HG02642 (cell line): ENCODE measurements around the gene PACS2.
"Not testable (repeated sequence)": the region's sequence is repeated elsewhere in the genome, so short reads cannot be mapped to it uniquely, and the experiment has no call there.

Experiments
- ATAC-seq: cut with Tn5 transposase; IDR thresholded peaks from one replicate; pipeline ENCODE4 v1.9.1; 2021; ENCODE audit warnings: mild to moderate bottlenecking; ENCODE audit not compliant: unreplicated experiment, poor library complexity

PACS2 gene

GRCh38 chr14:105347587-105347968 lies 33.0 kb downstream of the PACS2 start:
- ATAC-seq = no peak

- ATAC-seq = no peak
Measured at GRCh38 chr14:105348169-105348944, 33.8 kb downstream of the PACS2 start.

DNA sequence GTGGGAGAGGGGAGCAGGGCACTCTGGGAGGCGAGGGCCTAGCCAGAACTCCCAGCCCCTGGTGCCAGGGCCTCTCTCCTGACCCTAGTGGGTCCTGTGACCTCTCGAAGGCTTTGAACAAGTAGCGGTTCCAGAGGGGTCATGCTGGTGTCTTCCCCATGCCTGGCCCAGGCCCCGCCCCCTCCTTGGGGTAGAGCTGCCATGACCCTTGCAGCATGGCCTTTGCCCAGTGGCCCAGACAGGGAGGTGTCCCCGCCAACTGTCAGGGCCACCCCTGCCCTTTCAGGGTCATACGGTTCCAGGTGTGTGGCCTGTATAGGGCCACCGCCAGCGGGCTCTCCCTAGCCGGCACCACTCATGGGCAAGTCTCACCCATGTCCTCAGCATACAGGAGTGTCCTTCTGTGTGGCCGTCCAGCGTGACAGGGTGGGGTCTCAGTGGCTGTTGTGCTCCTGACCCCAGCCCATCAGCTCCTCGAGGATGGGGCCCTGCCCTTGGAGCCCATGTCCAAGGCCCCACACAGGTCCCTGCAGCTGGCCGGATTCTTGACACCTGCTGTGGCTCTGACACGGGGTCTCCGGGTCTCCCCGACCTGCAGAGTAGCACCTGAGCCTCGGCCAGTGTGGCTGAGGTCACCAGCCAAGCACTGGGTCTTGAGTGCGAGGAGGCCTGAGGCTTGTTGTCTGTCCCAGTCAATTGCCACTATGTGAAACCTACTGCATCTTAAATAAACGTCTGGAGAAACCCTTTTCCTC lies 34.6 kb downstream of the PACS2 start:
- no peak for ATAC-seq

DNA sequence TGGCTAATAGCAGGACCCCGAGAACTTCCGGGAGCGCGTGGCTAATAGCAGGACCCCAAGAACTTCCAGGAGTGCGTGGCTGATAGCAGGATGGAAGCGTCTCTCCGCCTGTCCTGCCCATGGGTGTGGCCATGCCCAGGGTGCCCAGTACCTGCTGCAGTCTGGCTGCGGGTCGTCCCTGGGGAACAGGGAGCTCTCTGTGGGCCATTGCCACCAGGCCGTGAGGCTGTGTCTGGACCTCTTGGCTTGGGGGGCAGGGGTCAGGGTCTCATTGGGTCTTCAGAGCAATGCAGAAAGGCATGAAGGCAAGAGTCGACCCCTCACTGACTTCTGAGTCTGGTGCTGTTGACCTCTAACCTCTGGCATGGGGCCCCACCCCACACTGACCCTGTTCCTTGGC lies 35.4 kb downstream of the PACS2 start:
- no peak for ATAC-seq

- ATAC-seq = no peak
Measured at GRCh38 chr14:105350450-105351244, 36.1 kb downstream of the PACS2 start.

DNA sequence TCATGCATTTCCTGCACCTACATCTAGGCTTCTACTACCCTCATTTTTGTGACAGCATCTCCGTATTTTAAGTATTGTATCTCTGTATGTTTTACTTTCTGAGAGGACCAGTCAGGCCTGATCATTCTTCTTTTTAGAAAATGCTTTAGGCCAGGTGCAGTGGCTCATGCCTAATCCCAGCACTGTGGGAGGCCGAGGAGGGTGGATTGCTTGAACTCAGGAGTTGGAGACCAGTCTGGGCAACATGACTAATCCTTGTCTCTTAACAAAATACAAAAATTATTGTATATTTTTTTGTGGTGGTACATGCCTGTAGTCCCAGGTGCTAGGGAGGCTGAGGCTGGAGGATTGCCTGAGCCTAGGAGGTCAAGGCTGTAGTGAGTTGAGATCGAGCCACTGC lies 36.9 kb downstream of the PACS2 start:
- no peak for ATAC-seq

DNA sequence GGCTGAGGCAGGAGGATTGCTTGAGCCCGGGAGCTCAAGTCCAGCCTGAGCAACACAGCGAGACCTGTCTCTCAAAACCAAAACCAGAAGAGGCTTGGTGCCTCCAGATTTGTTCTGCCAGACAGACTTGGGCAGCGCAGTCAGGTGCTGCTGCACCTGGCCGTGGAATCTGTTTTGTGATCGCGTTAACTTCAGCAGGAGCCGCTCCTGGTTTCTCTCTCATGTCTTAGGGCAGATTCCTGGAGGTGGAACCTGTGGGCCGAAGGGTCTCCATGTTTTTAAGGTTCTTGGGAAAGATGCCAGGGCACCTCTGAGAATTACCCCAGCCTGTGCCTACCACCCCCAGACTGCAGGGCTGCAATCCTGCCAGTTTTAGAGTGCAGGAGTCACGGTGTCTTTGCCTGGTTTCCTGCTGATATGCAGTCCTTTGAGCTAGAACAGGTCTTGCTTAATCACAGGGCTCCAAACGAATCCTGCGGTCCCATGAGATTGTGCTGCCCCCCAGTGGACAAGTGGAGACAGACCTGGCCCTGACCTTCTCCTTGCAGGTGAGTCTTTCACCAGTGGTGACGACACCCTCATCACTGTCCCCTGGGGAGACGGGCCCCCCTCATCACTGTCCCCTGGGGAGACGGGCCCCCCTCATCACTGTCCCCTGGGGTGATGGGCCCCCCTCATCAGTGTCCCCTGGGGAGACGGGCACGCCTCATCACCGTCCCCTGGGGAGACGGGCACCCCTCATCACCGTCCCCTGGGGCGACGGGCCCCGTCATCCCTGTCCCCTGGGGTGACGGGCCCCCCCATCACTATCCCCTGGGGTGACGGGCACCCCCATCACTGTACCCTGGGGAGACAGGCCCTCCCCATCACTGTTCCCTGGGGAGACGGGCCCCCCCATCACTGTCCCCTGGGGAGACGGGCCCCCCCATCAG lies 37.6 kb downstream of the PACS2 start:
- ATAC-seq = peak; percentile 55

DNA sequence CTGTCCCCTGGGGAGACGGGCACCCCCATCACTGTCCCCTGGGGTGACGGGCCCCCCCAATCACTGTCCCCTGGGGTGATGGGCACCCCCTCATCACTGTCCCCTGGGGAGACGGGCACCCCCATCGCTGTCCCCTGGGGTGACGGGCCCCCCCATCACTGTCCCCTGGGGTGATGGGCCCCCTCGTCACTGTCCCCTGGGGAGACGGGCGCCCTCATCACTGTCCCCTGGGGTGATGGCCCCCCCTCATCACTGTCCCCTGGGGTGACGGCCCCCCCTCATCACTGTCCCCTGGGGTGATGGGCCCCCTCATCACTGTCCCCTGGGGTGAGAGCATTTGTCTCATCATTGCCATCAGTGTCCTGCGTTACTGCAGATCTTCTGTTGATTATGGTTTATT lies 38.6 kb downstream of the PACS2 start:
- no peak for ATAC-seq

DNA sequence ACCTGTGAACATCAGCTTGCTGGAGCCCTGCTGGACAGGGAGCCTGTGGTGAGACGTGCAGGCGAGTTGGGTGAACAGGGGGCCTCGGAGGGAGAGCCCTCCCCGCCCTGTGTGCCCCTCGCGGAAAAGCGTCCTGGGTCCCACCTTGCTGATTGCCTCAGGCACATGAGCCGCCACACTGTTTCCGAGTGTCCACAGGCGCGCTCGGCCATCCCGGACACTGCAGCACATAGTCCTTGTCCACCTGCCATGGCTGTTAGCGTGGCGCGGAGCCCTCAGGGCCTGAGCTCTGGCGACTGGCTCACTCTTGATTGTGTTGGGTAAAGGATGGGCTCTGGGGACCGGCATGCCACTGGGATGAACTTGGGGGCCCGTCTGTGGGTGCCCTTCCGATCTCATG lies 40.0 kb downstream of the PACS2 start:
- ATAC-seq = no peak

DNA sequence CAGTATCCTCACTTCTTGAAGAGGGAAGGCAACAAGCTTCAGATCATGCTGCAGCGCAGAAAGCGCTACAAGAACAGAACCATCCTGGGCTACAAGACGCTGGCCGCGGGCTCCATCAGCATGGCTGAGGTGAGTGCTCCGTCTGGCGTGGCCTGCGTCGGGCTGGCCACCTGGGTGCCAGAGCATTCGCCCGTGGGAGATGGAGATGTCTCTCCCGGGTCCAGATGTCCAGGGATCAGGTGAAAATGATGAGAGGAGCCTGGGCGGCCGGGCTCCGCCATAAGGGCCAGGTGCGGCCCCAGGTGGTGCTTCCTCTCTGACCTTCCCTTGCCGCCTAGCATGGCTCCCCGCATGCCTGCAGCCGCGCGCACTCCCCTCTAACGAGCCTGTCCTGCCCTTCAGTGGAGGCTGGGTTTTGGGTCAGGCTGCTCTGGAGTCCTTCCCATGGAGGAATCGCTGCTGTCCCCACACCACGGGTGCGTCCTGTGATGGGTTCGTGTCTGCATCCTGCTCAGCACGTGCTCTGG lies 40.6 kb downstream of the PACS2 start:
- no peak for ATAC-seq

DNA sequence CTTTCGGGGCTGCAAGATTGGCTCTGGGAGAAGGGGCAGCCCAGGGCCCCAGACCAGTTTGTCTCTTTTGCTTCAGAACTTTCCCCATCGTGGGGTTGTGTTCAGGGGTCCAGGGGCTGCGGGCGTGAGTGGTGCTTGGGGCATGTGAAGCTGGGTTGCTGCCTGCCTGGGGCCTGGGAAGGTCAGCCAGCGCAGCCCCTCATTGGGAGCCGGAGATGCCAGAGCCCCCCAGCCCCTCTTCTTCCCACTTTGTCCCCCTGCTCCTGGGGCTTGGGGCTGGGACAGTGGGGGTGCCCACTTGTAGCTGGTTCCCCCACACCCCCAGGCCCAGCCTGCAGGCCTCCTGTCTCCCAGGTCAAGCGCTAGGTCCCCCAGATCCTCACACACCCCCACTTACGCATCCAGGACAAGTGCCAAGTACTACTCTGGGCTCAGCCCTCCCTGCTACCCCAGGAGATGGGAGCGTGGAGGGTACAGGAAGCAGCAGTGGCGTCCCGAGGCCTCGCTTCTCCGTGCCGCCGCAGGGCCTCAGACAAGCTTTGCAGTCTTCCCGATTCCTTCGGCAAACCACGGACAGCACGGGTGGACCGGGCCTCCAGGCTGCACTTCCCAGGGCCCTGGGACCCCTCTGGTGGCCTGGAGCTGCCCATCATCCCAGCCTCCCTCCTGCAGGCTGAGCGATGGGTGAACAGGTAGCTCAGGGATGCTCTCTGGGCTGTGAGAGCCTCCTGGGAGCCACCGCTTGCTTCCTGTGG lies 41.5 kb downstream of the PACS2 start:
- ATAC-seq = no peak

- ATAC-seq = no peak
Measured at GRCh38 chr14:105356927-105357326, 42.4 kb downstream of the PACS2 start.

DNA sequence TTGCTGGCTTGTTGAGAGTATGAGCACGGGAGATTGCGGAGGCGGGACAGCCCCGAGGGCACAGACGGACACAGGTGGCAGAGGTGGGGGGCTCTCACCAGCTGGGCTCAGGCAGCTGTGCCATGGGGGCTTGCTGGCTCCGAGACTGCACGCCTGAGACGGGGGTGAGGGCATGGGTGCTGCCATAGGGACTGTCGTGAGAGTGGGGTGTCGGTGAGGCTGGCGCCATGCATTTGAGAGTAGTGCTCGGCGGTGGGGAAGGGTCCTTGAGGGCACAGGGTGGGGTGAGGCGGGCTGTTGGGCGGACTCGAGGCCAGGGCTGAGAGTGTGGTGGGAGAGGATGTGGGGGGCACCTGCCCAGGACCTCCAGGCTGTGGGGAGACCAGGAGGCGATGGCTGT lies 43.1 kb downstream of the PACS2 start:
- ATAC-seq = no peak

GRCh38 chr14:105358140-105358846 lies 43.7 kb downstream of the PACS2 start:
- no peak for ATAC-seq

DNA sequence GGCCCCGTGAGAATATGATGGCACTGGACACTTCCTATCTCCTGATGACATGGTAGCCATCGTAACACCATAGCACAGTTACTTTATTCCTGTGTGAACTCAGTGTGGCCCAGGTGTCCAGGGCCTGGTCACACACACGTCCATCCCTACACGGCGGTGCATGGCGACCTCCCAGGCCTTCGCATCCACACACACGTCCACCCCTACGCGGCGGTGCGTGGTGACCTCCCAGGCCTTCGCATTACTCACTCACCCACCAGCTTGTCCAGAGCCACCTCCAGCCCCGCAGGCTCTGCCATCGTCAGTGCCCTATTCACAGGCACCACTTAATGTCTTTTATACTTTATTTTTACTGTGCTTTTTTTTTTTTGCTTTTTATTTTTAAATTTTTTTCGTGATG lies 44.4 kb downstream of the PACS2 start:
- ATAC-seq = no peak

- ATAC-seq = not testable (repeated sequence)
Measured at GRCh38 chr14:105361412-105361811, 46.9 kb downstream of the PACS2 start.

GRCh38 chr14:105363847-105364708 lies 49.5 kb downstream of the PACS2 start:
- no peak for ATAC-seq

DNA sequence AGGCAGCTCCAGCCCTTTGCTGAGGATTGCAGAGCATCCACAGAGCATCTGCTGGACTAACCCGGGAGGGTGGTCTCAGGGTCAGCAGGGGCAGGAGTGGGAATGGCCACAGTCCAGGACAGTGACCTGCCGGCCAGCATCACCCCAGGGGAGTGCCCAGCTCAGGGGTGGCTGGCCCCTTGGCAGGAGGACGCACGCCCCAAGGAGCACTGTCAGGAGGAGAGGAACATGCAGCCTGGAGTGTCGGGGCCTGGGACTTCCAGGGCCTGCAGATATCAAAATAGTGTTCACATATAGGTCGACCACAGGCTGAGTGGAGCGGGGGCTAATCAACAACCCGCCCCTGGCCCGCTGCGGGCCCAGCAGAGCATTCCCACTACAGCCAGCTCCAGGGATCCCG lies 50.6 kb downstream of the PACS2 start:
- no peak for ATAC-seq
